CD14-positive monocyte (primary cell): Measurements from ENCODE around the gene MAP3K7. TPM values are rescaled to one million over a fixed set of nuclear protein-coding genes. Genes with fewer than 3 reads are reported as not detected.

ENCODE experiments used
- DNase-seq, 3 donors: peaks; one replicate each; pipeline ENCODE4 v3.0.0-alpha.2; 2011 to 2022
- H2AFZ ChIP-seq: 2 replicates; pipeline ENCODE4 v1.6.0; 2012; ENCODE audit warnings: mild to moderate bottlenecking, low read depth, low read length, inconsistent platforms; ENCODE audit not compliant: insufficient read depth, poor library complexity, severe bottlenecking
- H3K27ac ChIP-seq, 2 donors: 1 replicate in 1 of 2; 2 replicates in 1 of 2; pipeline ENCODE4 v1.5.1; 2012 to 2013; ENCODE audit warnings: low read length in 2 of 2, control low read depth in 1 of 2, inconsistent platforms in 1 of 2, low read depth in 1 of 2, mild to moderate bottlenecking in 1 of 2
- H3K27me3 ChIP-seq, 2 donors: one replicate each; pipeline versions ENCODE4 v1.6.0 to v1.6.1; 2011 to 2013; ENCODE audit warnings: low read length in 2 of 2; ENCODE audit not compliant: control insufficient read depth in 2 of 2, insufficient read depth in 2 of 2
- H3K36me3 ChIP-seq, 2 donors: replicated peaks in 1 of 2; 1 replicate in 1 of 2; 2 replicates in 1 of 2; pipeline versions ENCODE4 v1.5.1 to v1.6.1; 2012 to 2013; ENCODE audit warnings: low read length in 2 of 2, control low read depth in 1 of 2, inconsistent platforms in 1 of 2, mild to moderate bottlenecking in 1 of 2; ENCODE audit not compliant: insufficient read depth in 2 of 2, control insufficient read depth in 1 of 2
- H3K4me1 ChIP-seq, 2 donors: 1 replicate in 1 of 2; 2 replicates in 1 of 2; pipeline versions ENCODE4 v1.5.1 to v1.6.1; 2012 to 2013; ENCODE audit warnings: low read length in 2 of 2, control low read depth in 1 of 2, inconsistent platforms in 1 of 2, mild to moderate bottlenecking in 1 of 2, moderate library complexity in 1 of 2; ENCODE audit not compliant: insufficient read depth in 2 of 2, control insufficient read depth in 1 of 2
- H3K4me2 ChIP-seq: replicated peaks from 2 replicates; pipeline ENCODE3; 2012; ENCODE audit warnings: low read length, moderate library complexity, mild to moderate bottlenecking; ENCODE audit not compliant: poor library complexity, severe bottlenecking; ENCODE audit errors: extremely low read depth
- H3K4me3 ChIP-seq, 3 experiments: fragments of 200-600 bp in 1 of 3; sonication (generic) in 1 of 3; replicated peaks in 1 of 3; 1 replicate in 2 of 3; 2 replicates in 1 of 3; pipeline ENCODE4 v1.5.1; 2011 to 2013; ENCODE audit warnings: low read length in 3 of 3, mild to moderate bottlenecking in 3 of 3, control low read depth in 2 of 3, low read depth in 2 of 3, inconsistent platforms in 1 of 3, moderate library complexity in 1 of 3
- H3K79me2 ChIP-seq: 2 replicates; pipeline ENCODE4 v1.6.0; 2012; ENCODE audit warnings: mild to moderate bottlenecking, control low read depth, inconsistent platforms, low read length, moderate library complexity; ENCODE audit not compliant: insufficient read depth
- H3K9ac ChIP-seq: 2 replicates; pipeline ENCODE4 v1.6.0; 2017; ENCODE audit warnings: low read length, mild to moderate bottlenecking; ENCODE audit not compliant: insufficient read depth, poor library complexity, severe bottlenecking
- H3K9me3 ChIP-seq, 2 donors: replicated peaks in 1 of 2; 1 replicate in 1 of 2; 2 replicates in 1 of 2; pipeline versions ENCODE4 v1.5.1 to v1.6.1; 2012 to 2013; ENCODE audit warnings: low read length in 2 of 2, control low read depth in 1 of 2; ENCODE audit not compliant: control insufficient read depth in 1 of 2, insufficient read depth in 1 of 2
- H4K20me1 ChIP-seq: 2 replicates; pipeline ENCODE4 v1.6.0; 2012; ENCODE audit warnings: mild to moderate bottlenecking, low read length, control low read depth, moderate library complexity; ENCODE audit not compliant: insufficient read depth
- H3K27ac Mint-ChIP-seq, 7 donors: one replicate each; pipeline ENCODE4 v1.8.0; 2020; ENCODE audit warnings: mild to moderate bottlenecking in 7 of 7, mixed read lengths in 7 of 7, moderate library complexity in 6 of 7, inconsistent platforms in 2 of 7
- H3K27me3 Mint-ChIP-seq, 3 donors: one replicate each; pipeline ENCODE4 v1.8.0; 2021 to 2022; ENCODE audit warnings: low read depth in 3 of 3, mild to moderate bottlenecking in 3 of 3, mixed read lengths in 3 of 3, moderate library complexity in 3 of 3, inconsistent platforms in 1 of 3
- H3K36me3 Mint-ChIP-seq, 2 donors: one replicate each; pipeline ENCODE4 v1.8.0; 2020; ENCODE audit warnings: mixed read lengths in 2 of 2, inconsistent platforms in 1 of 2, mild to moderate bottlenecking in 1 of 2
- H3K4me1 Mint-ChIP-seq: one replicate; pipeline ENCODE4 v1.8.0; 2020; ENCODE audit warnings: mild to moderate bottlenecking, mixed read lengths
- H3K4me3 Mint-ChIP-seq, 2 donors: one replicate each; pipeline ENCODE4 v1.8.0; 2020; ENCODE audit warnings: mild to moderate bottlenecking in 2 of 2, mixed read lengths in 2 of 2, moderate library complexity in 1 of 2
- H3K9me3 Mint-ChIP-seq, 7 donors: one replicate each; pipeline ENCODE4 v1.8.0; 2020 to 2022; ENCODE audit warnings: mixed read lengths in 7 of 7, mild to moderate bottlenecking in 6 of 7, moderate library complexity in 6 of 7, inconsistent platforms in 2 of 7
- CTCF ChIP-seq: fragments of 200-600 bp; IDR thresholded peaks from one replicate; pipeline ENCODE4 v1.8.0; 2022; ENCODE audit warnings: antibody characterized with exemption, mild to moderate bottlenecking
- WGBS: methylation state at CpG from one replicate; pipeline ENCODE4 v1.1.5; 2013; ENCODE audit warnings: missing lambda C conversion rate; ENCODE audit not compliant: insufficient coverage; 5-methylcytosine and 5-hydroxymethylcytosine counted together
- intact Hi-C, 2 donors: fragments of 100-400 bp; cut with micrococcal nuclease; formaldehyde crosslinking; loops; one replicate each; pipeline versions ENCODE4 v1.15.0 to v1.15.1; 2023
- polyA plus RNA-seq, 3 donors: library from polyadenylated mRNA; depleted of rRNA in 1 of 3; unstranded in 2 of 3; stranded (reverse) in 1 of 3; fragments of 300-500 nt in 2 of 3; fragments of >200 nt in 1 of 3; fragmentation: Illumina TruSeq in 2 of 3; gene quantifications; 1 replicate in 2 of 3; 2 replicates in 1 of 3; pipeline ENCODE4 v1.2.3, GENCODE V29; 2012 to 2021

MAP3K7 gene
- polyA plus RNA-seq, 3 donors: 12.4 to 20.0 (median 15.3) TPM

- Histone ChIP-seq H4K20me1 (no peaks in the 10 kb centered on the region), H2AFZ (no peak overlapping the region), H3K4me1 (no peaks in the 10 kb centered on the region), H3K4me2 (no peak overlapping the region), H3K79me2 (no peaks in the 10 kb centered on the region), H3K4me3 (no peak overlapping the region), H3K27me3 (no peaks in the 10 kb centered on the region), H3K36me3 (peaks cover 7 to 23% of the 10 kb centered on the region in 2 donors), H3K9me3 (no peaks in the 10 kb centered on the region), H3K27ac (no peak overlapping the region), H3K9ac (no peak overlapping the region)
- Mint-ChIP-seq H3K4me3 (no peak overlapping the region), H3K9me3 (peaks cover 0 to 3% (median 0%) of the 10 kb centered on the region in 7 donors), H3K27me3 (no peaks in the 10 kb centered on the region), H3K4me1 (peaks cover 2% of the 10 kb centered on the region), H3K27ac (no peak overlapping the region), H3K36me3 (peaks cover 11 to 17% of the 10 kb centered on the region in 2 donors)
- 88% methylated on average over 2 of the region's 5 CpGs for WGBS
- intact Hi-C loops: no loop called here
- no peak for DNase-seq
- no peak for TF ChIP-seq CTCF
Observed at GRCh38 chr6:90508753-90509152, 78.1 kb downstream of the MAP3K7 start.

- Histone ChIP-seq H3K9me3 (no peaks in the 10 kb centered on the region), H3K4me2 (no peak overlapping the region), H3K79me2 (no peaks in the 10 kb centered on the region), H3K9ac (no peak overlapping the region), H2AFZ (no peak overlapping the region), H3K27me3 (no peaks in the 10 kb centered on the region), H3K4me1 (no peaks in the 10 kb centered on the region), H3K36me3 (no peaks in the 10 kb centered on the region), H3K27ac (no peak overlapping the region), H4K20me1 (no peaks in the 10 kb centered on the region), H3K4me3 (no peak overlapping the region)
- peaks cover 0 to 2% (median 0%) of the 10 kb centered on the region in 3 donors for H3K27me3 Mint-ChIP-seq
- no CpG with 5 or more reads among the region's 3 CpGs for WGBS
- no peaks in the 10 kb centered on the region for H3K9me3 Mint-ChIP-seq
- H3K4me3 Mint-ChIP-seq: no peak overlapping the region
- intact Hi-C loops: no loop called here
- DNase-seq: no peak
- no peaks in the 10 kb centered on the region for H3K36me3 Mint-ChIP-seq
- H3K27ac Mint-ChIP-seq: no peak overlapping the region
- no peak for TF ChIP-seq CTCF
- H3K4me1 Mint-ChIP-seq: peaks cover 2% of the 10 kb centered on the region
Observed at GRCh38 chr6:90502866-90503407, 83.9 kb downstream of the MAP3K7 start.
